SHP77 treated with DMSO at 0.1 percent for 48 hours (cell line): Measurements from ENCODE around the gene DIAPH3.

Source experiments
- DNase-seq: peaks from one replicate; lab custom pipeline; 2025; lab: John Stamatoyannopoulos, UW

The DIAPH3 gene

GRCh38 chr13:59728896-59729545 lies 434.7 kb downstream of the DIAPH3 start:
- no peak for DNase-seq

- no peak for DNase-seq
Observed at GRCh38 chr13:59721926-59722910, 441.5 kb downstream of the DIAPH3 start.

GRCh38 chr13:59715611-59716010 lies 448.1 kb downstream of the DIAPH3 start:
- no peak for DNase-seq

- no peak for DNase-seq
Observed at GRCh38 chr13:59710996-59711701, 452.6 kb downstream of the DIAPH3 start.

- DNase-seq = no peak
Observed at GRCh38 chr13:59710416-59710815, 453.3 kb downstream of the DIAPH3 start.

- no peak for DNase-seq
Observed at GRCh38 chr13:59706101-59706976, 457.4 kb downstream of the DIAPH3 start.

- DNase-seq = no peak
Observed at GRCh38 chr13:59702269-59702668, 461.5 kb downstream of the DIAPH3 start.

- DNase-seq = no peak
Observed at GRCh38 chr13:59701261-59701660, 462.5 kb downstream of the DIAPH3 start.

GRCh38 chr13:59700281-59700680 lies 463.4 kb downstream of the DIAPH3 start:
- no peak for DNase-seq

GRCh38 chr13:59696271-59696670 lies 467.5 kb downstream of the DIAPH3 start:
- no peak for DNase-seq

GRCh38 chr13:59691501-59692066 lies 472.1 kb downstream of the DIAPH3 start:
- DNase-seq = no peak

GRCh38 chr13:59690857-59691500 lies 472.7 kb downstream of the DIAPH3 start:
- DNase-seq = no peak

GRCh38 chr13:59689057-59689456 lies 474.7 kb downstream of the DIAPH3 start:
- no peak for DNase-seq

- DNase-seq = no peak
Observed at GRCh38 chr13:59686798-59687394, 476.8 kb downstream of the DIAPH3 start.

- DNase-seq = no peak
Observed at GRCh38 chr13:59684105-59684504, 479.6 kb downstream of the DIAPH3 start.

GRCh38 chr13:59681636-59682311 lies 482.0 kb downstream of the DIAPH3 start:
- no peak for DNase-seq

GRCh38 chr13:59680429-59681024 lies 483.2 kb downstream of the DIAPH3 start:
- peak; percentile 8 for DNase-seq

- DNase-seq = no peak
Observed at GRCh38 chr13:59679254-59679653, 484.5 kb downstream of the DIAPH3 start.
